ENCODE data around the gene TRAPPC6A. TPM values are rescaled to one million over a fixed set of nuclear protein-coding genes. Genes with fewer than 3 reads are reported as not detected.

Gene TRAPPC6A
- total and polyA plus RNA-seq, 2 donors (not counting 1 experiment from before 2014, with no cell fraction given), result 40.3 to 79.0 TPM

DNA sequence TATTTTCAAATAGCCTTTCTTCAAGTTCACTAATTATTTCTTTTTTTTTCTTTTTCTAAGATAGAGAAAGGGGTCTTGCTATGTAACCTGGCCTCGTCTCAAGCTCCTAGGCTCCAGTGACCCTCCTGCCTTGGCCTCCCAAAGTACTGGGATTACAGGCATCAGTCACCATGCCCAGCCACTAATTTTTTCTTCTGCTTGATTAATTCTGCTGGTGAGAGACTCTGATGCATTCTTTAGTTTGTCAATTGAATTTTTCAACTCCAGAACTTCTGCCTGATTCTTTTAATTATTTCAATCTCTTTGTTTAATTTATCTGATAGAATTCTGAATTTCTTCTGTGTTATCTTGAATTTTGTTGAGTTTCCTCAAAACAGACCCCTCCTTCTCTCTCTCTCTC lies 11.9 kb upstream of the TRAPPC6A start:
- peaks cover 0 to 2% (median 0%) of the 10 kb centered on the region in 3 donors for H3K9me3 ChIP-seq (ENCODE audit: control extremely low read depth in 1 of 3, control insufficient read depth in 2 of 3, insufficient read depth in 1 of 3, low read length in 2 of 3)
- no peak overlapping the region for H3K4me3 Mint-ChIP-seq
- no peak overlapping the region for H3K27ac Mint-ChIP-seq
- no peak overlapping the region for H3K27ac ChIP-seq (ENCODE audit: low read length in 2 of 2)
- H3K9me3 Mint-ChIP-seq (ENCODE audit: insufficient read depth), result no peaks in the 10 kb centered on the region
- H3K9ac ChIP-seq (ENCODE audit: low read length), result no peak overlapping the region
- H3K4me3 ChIP-seq (ENCODE audit: control extremely low read depth in 1 of 5, extremely low read depth in 1 of 5, insufficient read depth in 1 of 5, low read depth in 2 of 5, low read length in 4 of 5), result no peak overlapping the region
- intact Hi-C loops (cut with micrococcal nuclease), result no loop called here
- no peaks in the 10 kb centered on the region for H3K79me2 ChIP-seq (ENCODE audit: control insufficient read depth, insufficient read depth, low read length)
- CTCF ChIA-PET, result interaction anchor here (0.7 kb wide), 1 partner anchor 299 kb away, joined by 3 read pairs; the partner anchor contains the start of gene TOMM40
- peaks cover 2% of the 10 kb centered on the region for H4K20me1 ChIP-seq (ENCODE audit: control insufficient read depth, insufficient read depth, low read length, poor library complexity, severe bottlenecking)
- TF ChIP-seq, protein P1, sequence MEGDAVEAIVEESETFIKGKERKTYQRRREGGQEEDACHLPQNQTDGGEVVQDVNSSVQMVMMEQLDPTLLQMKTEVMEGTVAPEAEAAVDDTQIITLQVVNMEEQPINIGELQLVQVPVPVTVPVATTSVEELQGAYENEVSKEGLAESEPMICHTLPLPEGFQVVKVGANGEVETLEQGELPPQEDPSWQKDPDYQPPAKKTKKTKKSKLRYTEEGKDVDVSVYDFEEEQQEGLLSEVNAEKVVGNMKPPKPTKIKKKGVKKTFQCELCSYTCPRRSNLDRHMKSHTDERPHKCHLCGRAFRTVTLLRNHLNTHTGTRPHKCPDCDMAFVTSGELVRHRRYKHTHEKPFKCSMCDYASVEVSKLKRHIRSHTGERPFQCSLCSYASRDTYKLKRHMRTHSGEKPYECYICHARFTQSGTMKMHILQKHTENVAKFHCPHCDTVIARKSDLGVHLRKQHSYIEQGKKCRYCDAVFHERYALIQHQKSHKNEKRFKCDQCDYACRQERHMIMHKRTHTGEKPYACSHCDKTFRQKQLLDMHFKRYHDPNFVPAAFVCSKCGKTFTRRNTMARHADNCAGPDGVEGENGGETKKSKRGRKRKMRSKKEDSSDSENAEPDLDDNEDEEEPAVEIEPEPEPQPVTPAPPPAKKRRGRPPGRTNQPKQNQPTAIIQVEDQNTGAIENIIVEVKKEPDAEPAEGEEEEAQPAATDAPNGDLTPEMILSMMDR (IDR thresholded peaks at IDR 0.05), result no peak
- no peak for TF ChIP-seq EZH2 (IDR thresholded peaks at IDR 0.05; ENCODE audit: borderline replicate concordance, insufficient read depth, low read depth, low read length, poor library complexity, severe bottlenecking)
- no peak overlapping the region for H3K4me2 ChIP-seq (replicated peaks; ENCODE audit: low read depth, low read length, poor library complexity, severe bottlenecking)
- POLR2A ChIA-PET, result no interaction called here
- ATAC-seq (ENCODE audit: low read depth) (no peak), DNase-seq (no peak)
- no peaks in the 10 kb centered on the region for H3K36me3 ChIP-seq (replicated peaks in 1 of 2; ENCODE audit: control extremely low read depth in 1 of 2, control insufficient read depth in 1 of 2, extremely low read depth in 1 of 2, insufficient read depth in 2 of 2, low read length in 1 of 2)
- H3K27me3 ChIP-seq (replicated peaks in 1 of 4; ENCODE audit: control extremely low read depth in 1 of 4, control insufficient read depth in 3 of 4, insufficient read depth in 4 of 4, low read length in 3 of 4), result no peaks in the 10 kb centered on the region
- WGBS (ENCODE audit: insufficient coverage), result no CpG with 5 or more reads among the region's 1 CpG
- H3K4me1 ChIP-seq (ENCODE audit: control insufficient read depth in 2 of 2, insufficient read depth in 2 of 2, low read length in 2 of 2), result peaks cover 6 to 10% of the 10 kb centered on the region in 2 donors
- H3K27me3 Mint-ChIP-seq, result no peaks in the 10 kb centered on the region
- no peak overlapping the region for H2AFZ ChIP-seq (ENCODE audit: insufficient read depth, low read depth, low read length, poor library complexity, severe bottlenecking)
- peaks cover 7% of the 10 kb centered on the region for H3K4me1 Mint-ChIP-seq

DNA sequence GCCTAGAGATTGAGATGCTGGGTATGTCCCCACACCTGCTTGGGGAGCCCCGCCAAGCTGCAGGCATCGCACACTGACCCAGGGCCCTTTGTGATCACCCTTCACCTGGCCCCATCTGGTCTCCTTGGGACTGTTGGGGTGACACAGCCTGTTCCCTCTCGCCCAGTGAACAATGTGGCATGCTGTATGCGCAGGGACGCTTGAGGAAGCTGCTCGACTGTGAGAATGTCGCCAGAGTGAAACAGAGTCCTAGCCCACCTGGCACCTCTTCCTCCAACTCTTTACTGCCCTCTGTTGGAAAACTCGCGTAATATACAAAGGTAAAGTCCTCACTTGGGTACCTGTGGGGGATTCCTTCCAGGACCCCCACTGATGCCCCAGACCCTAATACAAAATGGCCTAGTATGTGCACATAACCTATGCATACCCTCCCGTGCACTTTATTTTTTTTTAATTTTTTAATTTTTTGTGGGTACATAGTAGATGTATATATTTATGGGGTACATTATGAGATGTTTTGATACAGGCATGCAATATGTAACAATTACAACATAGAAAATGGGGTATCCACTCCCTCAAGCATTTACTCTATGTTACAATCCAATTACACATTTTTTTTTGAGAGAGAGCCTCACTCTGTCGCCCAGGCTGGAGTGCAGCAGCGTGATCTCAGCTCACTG lies 9.5 kb upstream of the TRAPPC6A start:
- peak overlapping the region; percentile 50 for H3K27ac Mint-ChIP-seq
- no peak for TF ChIP-seq EZH2 (IDR thresholded peaks at IDR 0.05; ENCODE audit: borderline replicate concordance, insufficient read depth, low read depth, low read length, poor library complexity, severe bottlenecking)
- TF ChIP-seq, protein P1 (IDR thresholded peaks at IDR 0.05), result peak; percentile 85
- peaks cover 0 to 2% (median 0%) of the 10 kb centered on the region in 3 donors for H3K9me3 ChIP-seq (ENCODE audit: control extremely low read depth in 1 of 3, control insufficient read depth in 2 of 3, insufficient read depth in 1 of 3, low read length in 2 of 3)
- H3K4me3 Mint-ChIP-seq, result peak overlapping the region; percentile 18
- POLR2A ChIA-PET, result interaction anchor here (1.2 kb wide), 1 partner anchor 95 kb away, joined by 4 read pairs; the partner anchor contains the start of gene PPP1R37
- peaks cover 12 to 21% of the 10 kb centered on the region in 2 donors for H3K4me1 ChIP-seq (ENCODE audit: control insufficient read depth in 2 of 2, insufficient read depth in 2 of 2, low read length in 2 of 2)
- WGBS (ENCODE audit: insufficient coverage), result 31% methylated on average over 10 of the region's 12 CpGs
- peaks cover 15% of the 10 kb centered on the region for H4K20me1 ChIP-seq (ENCODE audit: control insufficient read depth, insufficient read depth, low read length, poor library complexity, severe bottlenecking)
- H3K4me3 ChIP-seq (ENCODE audit: control extremely low read depth in 1 of 5, extremely low read depth in 1 of 5, insufficient read depth in 1 of 5, low read depth in 2 of 5, low read length in 4 of 5), result no peak overlapping the region
- DNase-seq (peak; percentile 71), ATAC-seq (ENCODE audit: low read depth) (peak; percentile 84)
- peak overlapping the region; percentile 53 for H2AFZ ChIP-seq (ENCODE audit: insufficient read depth, low read depth, low read length, poor library complexity, severe bottlenecking)
- peaks cover 21% of the 10 kb centered on the region for H3K4me1 Mint-ChIP-seq
- no peaks in the 10 kb centered on the region for H3K36me3 ChIP-seq (replicated peaks in 1 of 2; ENCODE audit: control extremely low read depth in 1 of 2, control insufficient read depth in 1 of 2, extremely low read depth in 1 of 2, insufficient read depth in 2 of 2, low read length in 1 of 2)
- H3K27me3 ChIP-seq (replicated peaks in 1 of 4; ENCODE audit: control extremely low read depth in 1 of 4, control insufficient read depth in 3 of 4, insufficient read depth in 4 of 4, low read length in 3 of 4), result no peaks in the 10 kb centered on the region
- no peaks in the 10 kb centered on the region for H3K27me3 Mint-ChIP-seq
- intact Hi-C loops (cut with micrococcal nuclease), result loop anchor here (1.0 kb wide), 1 partner anchor 284 kb away; no protein-coding TSS in a partner anchor
- H3K79me2 ChIP-seq (ENCODE audit: control insufficient read depth, insufficient read depth, low read length), result peaks cover 17% of the 10 kb centered on the region
- no peaks in the 10 kb centered on the region for H3K9me3 Mint-ChIP-seq (ENCODE audit: insufficient read depth)
- CTCF ChIA-PET, result interaction anchor here (0.6 to 2.6 kb wide), 12 partner anchors 9 to 1154 kb away, joined by 4 to 19 read pairs (median 5); partner anchors contain the start of genes APOE, BLOC1S3, CLPTM1 and TRAPPC6A
- H3K27ac ChIP-seq (ENCODE audit: low read length in 2 of 2), result no peak overlapping the region
- peak overlapping the region; percentile 45 for H3K4me2 ChIP-seq (replicated peaks; ENCODE audit: low read depth, low read length, poor library complexity, severe bottlenecking)
- no peak overlapping the region for H3K9ac ChIP-seq (ENCODE audit: low read length)
